A549 (cell line): ENCODE results near the gene RNFT1. TPM values are rescaled to one million over a fixed set of nuclear protein-coding genes. Genes with fewer than 3 reads are reported as not detected.

Experiments used
- ATAC-seq, 2 experiments: fragments of 200-7000 bp in 1 of 2; fragments of >200 bp in 1 of 2; cut with Nextera tagmentation in 1 of 2; cut with Tn5 transposase in 1 of 2; 3 replicates each; pipeline versions ENCODE4 v1.8.0 to v1.9.1; 2018 to 2020; ENCODE audit warnings: mild to moderate bottlenecking in 1 of 2, moderate library complexity in 1 of 2
- CTCF ChIA-PET: fragments of 300-600 bp; sonication (Branson Sonifier 250); formaldehyde crosslinking; extraction: SDS; loops from one replicate; lab custom pipeline; 2021; ENCODE audit warnings: antibody characterized with exemption, inconsistent platforms; lab: Yijun Ruan, JAX
- POLR2A ChIA-PET: fragments of 350-600 bp; formaldehyde crosslinking; extraction: SDS; loops from one replicate; lab custom pipeline; 2021; ENCODE audit warnings: antibody characterized with exemption, inconsistent platforms; lab: Yijun Ruan, JAX
- DNase-seq, 2 experiments: peaks; one replicate each; pipeline versions ENCODE4 v3.0.0 to v3.0.0-alpha.2; 2011 to 2016; ENCODE audit warnings: low read depth in 1 of 2, low spot score in 1 of 2
- FAIRE-seq: peaks from 2 replicates; lab custom pipeline; 2011; peaks lifted over from hg19 to GRCh38; lab: Jason Lieb, UNC
- H3K27ac ChIP-seq, 2 experiments: fragments of >200 bp; sonication (Bioruptor Twin); formaldehyde crosslinking; 3 replicates each; pipeline ENCODE4 v1.5.1; 2016 to 2017
- H3K4me1 ChIP-seq: fragments of >200 bp; sonication (Bioruptor Twin); formaldehyde crosslinking; 3 replicates; pipeline ENCODE4 v1.6.1; 2016
- H3K4me2 ChIP-seq: fragments of >200 bp; sonication (Bioruptor Twin); formaldehyde crosslinking; 3 replicates; pipeline ENCODE4 v1.6.1; 2016
- H3K4me3 ChIP-seq: fragments of >200 bp; sonication (Bioruptor Twin); formaldehyde crosslinking; 3 replicates; pipeline ENCODE4 v1.5.1; 2016
- H3K9me3 ChIP-seq: fragments of >200 bp; sonication (Bioruptor Twin); formaldehyde crosslinking; 3 replicates; pipeline ENCODE4 v1.6.1; 2016
- BCL3 ChIP-seq: fragments of >200 bp; sonication (Bioruptor Twin); formaldehyde crosslinking; IDR thresholded peaks from 3 replicates; pipeline ENCODE4 v1.6.1; 2016
- CEBPB ChIP-seq, 2 experiments: fragments of >200 bp in 1 of 2; sonication (Bioruptor Twin) in 1 of 2; formaldehyde crosslinking in 1 of 2; IDR thresholded peaks; 2 replicates each; pipeline ENCODE4 v1.6.1; 2012 to 2016
- CHD2 ChIP-seq: fragments of 150-350 bp; IDR thresholded peaks from 2 replicates; pipeline ENCODE4 v1.6.1; 2014; ENCODE audit warnings: low read length; ENCODE audit not compliant: partially characterized antibody
- CTCF ChIP-seq: fragments of >200 bp; sonication (Bioruptor Twin); formaldehyde crosslinking; IDR thresholded peaks from 3 replicates; pipeline ENCODE4 v1.5.1; 2016
- E2F6 ChIP-seq: IDR thresholded peaks from 2 replicates; pipeline ENCODE4 v1.6.1; 2012; ENCODE audit warnings: low read depth, borderline replicate concordance
- EHF ChIP-seq: fragments of 250-450 bp; sonication (Bioruptor Pico); IDR thresholded peaks from 2 replicates; pipeline ENCODE4 v1.5.0; 2020; ENCODE audit warnings: mild to moderate bottlenecking
- EHMT2 ChIP-seq: fragments of 200-600 bp; sonication (generic); IDR thresholded peaks from 2 replicates; pipeline ENCODE4 v1.6.1; 2016; ENCODE audit warnings: antibody characterized with exemption, low read depth, mild to moderate bottlenecking, moderate library complexity
- FOSB ChIP-seq: fragments of 250-450 bp; sonication (Bioruptor Pico); IDR thresholded peaks from 2 replicates; pipeline ENCODE4 v1.5.0; 2020; ENCODE audit warnings: mild to moderate bottlenecking, moderate library complexity
- FOSL2 ChIP-seq, 2 experiments: fragments of 450-650 bp in 1 of 2; fragments of >200 bp in 1 of 2; sonication (Bioruptor Twin) in 1 of 2; formaldehyde crosslinking; IDR thresholded peaks; 2 replicates each; pipeline versions ENCODE4 v1.5.0 to v1.6.1; 2016 to 2020; ENCODE audit warnings: mild to moderate bottlenecking in 1 of 2, moderate library complexity in 1 of 2
- GATA3 ChIP-seq: IDR thresholded peaks from 2 replicates; pipeline ENCODE4 v1.6.1; 2012; ENCODE audit warnings: borderline replicate concordance
- HES2 ChIP-seq: fragments of >200 bp; sonication (Bioruptor Twin); formaldehyde crosslinking; IDR thresholded peaks from 2 replicates; pipeline ENCODE4 v1.6.1; 2016
- HOXB13 ChIP-seq: fragments of 250-450 bp; sonication (Bioruptor Pico); IDR thresholded peaks from 2 replicates; pipeline ENCODE4 v1.5.0; 2020; ENCODE audit warnings: low read depth, mild to moderate bottlenecking, moderate library complexity
- JUNB ChIP-seq: fragments of >200 bp; sonication (Bioruptor Twin); formaldehyde crosslinking; IDR thresholded peaks from 2 replicates; pipeline ENCODE4 v1.6.1; 2016
- MAX ChIP-seq: IDR thresholded peaks from 2 replicates; pipeline ENCODE4 v1.6.1; 2012
- MAZ ChIP-seq: fragments of 150-350 bp; IDR thresholded peaks from 2 replicates; pipeline ENCODE4 v1.6.1; 2014; ENCODE audit warnings: antibody characterized with exemption, low read depth, low read length, borderline replicate concordance
- MYC ChIP-seq: IDR thresholded peaks from 2 replicates; pipeline ENCODE4 v1.6.1; 2012; ENCODE audit warnings: mild to moderate bottlenecking, inconsistent platforms, low read length, improper control_type of control experiment, borderline replicate concordance
- NR3C1 ChIP-seq: fragments of >200 bp; sonication (Bioruptor Twin); formaldehyde crosslinking; IDR thresholded peaks from 3 replicates; pipeline ENCODE4 v1.6.1; 2017
- PBX3 ChIP-seq: IDR thresholded peaks from 2 replicates; pipeline ENCODE4 v1.6.1; 2012
- RAD21 ChIP-seq, 2 experiments: fragments of >200 bp in 1 of 2; sonication (Bioruptor Twin) in 1 of 2; formaldehyde crosslinking in 1 of 2; IDR thresholded peaks in 1 of 2; conservative IDR thresholded peaks in 1 of 2; 2 replicates in 1 of 2; 3 replicates in 1 of 2; pipeline ENCODE4 v1.6.1; 2012 to 2018; ENCODE audit warnings: inconsistent platforms in 1 of 2
- RARB ChIP-seq: fragments of 250-450 bp; sonication (Bioruptor Pico); IDR thresholded peaks from 2 replicates; pipeline ENCODE4 v1.8.0; 2021; ENCODE audit warnings: mild to moderate bottlenecking, moderate library complexity
- RNF2 ChIP-seq: fragments of 200-600 bp; sonication (generic); IDR thresholded peaks from 2 replicates; pipeline ENCODE4 v1.6.1; 2016; ENCODE audit warnings: low read depth, mild to moderate bottlenecking, antibody characterized with exemption, moderate library complexity, borderline replicate concordance
- SMC3 ChIP-seq: fragments of >200 bp; sonication (Bioruptor Twin); formaldehyde crosslinking; IDR thresholded peaks from 3 replicates; pipeline ENCODE4 v1.6.1; 2018; ENCODE audit warnings: inconsistent platforms
- SREBF2 ChIP-seq: fragments of 450-650 bp; IDR thresholded peaks from 2 replicates; pipeline ENCODE4 v1.6.1; 2014; ENCODE audit warnings: mild to moderate bottlenecking, moderate library complexity
- TP53 ChIP-seq: fragments of 250-450 bp; sonication (Bioruptor Pico); IDR thresholded peaks from 2 replicates; pipeline ENCODE4 v1.5.0; 2021; ENCODE audit warnings: mild to moderate bottlenecking, moderate library complexity
- USF2 ChIP-seq: fragments of 450-650 bp; IDR thresholded peaks from 2 replicates; pipeline ENCODE4 v1.6.1; 2014; ENCODE audit warnings: antibody characterized with exemption
- ZNF302 ChIP-seq: fragments of 250-450 bp; sonication (Bioruptor Pico); IDR thresholded peaks from 2 replicates; pipeline ENCODE4 v1.9.0; 2021; ENCODE audit warnings: inconsistent platforms, mild to moderate bottlenecking, moderate library complexity
- ZSCAN20 ChIP-seq: fragments of 250-450 bp; sonication (Bioruptor Pico); IDR thresholded peaks from 2 replicates; pipeline ENCODE4 v1.8.0; 2022; ENCODE audit warnings: mild to moderate bottlenecking, moderate library complexity
- WGBS: methylation state at CpG from one replicate; pipeline ENCODE4 v1.1.6; 2017; ENCODE audit errors: missing lambda C conversion rate; 5-methylcytosine and 5-hydroxymethylcytosine counted together
- polyA plus RNA-seq, 4 experiments: library from polyadenylated mRNA; depleted of rRNA in 3 of 4; stranded (reverse); fragments of >200 nt; fragmentation: RNase III in 1 of 4; extraction: RNeasy Plus Mini Kit Qiagen cat#74134 plus additional on column Dnase treatment in 1 of 4; gene quantifications; 2 replicates in 3 of 4; 3 replicates in 1 of 4; pipeline ENCODE4 v1.2.3, GENCODE V29; 2011 to 2017

The RNFT1 gene
- polyA plus RNA-seq, 2 of the 4 experiments (the other 2 are of a cell fraction) = 16.2 to 29.9 TPM

- ChIA-PET CTCF (interaction anchor here (1.6 to 4.2 kb wide), 3 partner anchors 11 to 169 kb away, joined by 3 to 17 read pairs (median 3); no protein-coding TSS in a partner anchor), POLR2A (no interaction called here)
- DNase-seq (no peak), ATAC-seq (no peak), FAIRE-seq (no peak)
- TF ChIP-seq GATA3 (no peak), FOSB (CRISPR knock-in tag) (no peak), MAZ (no peak), RARB (CRISPR knock-in tag) (no peak), JUNB (no peak), CEBPB (IDR thresholded peaks at IDR 0.05) (no peak), SREBF2 (no peak), MYC (no peak), MAX (no peak), CHD2 (no peak), NR3C1 (no peak), HOXB13 (CRISPR knock-in tag) (no peak), EHMT2 (no peak), FOSL2 (IDR thresholded peaks at IDR 0.05) (no peak), FOSL2 (CRISPR knock-in tag; IDR thresholded peaks at IDR 0.05) (no peak), RNF2 (no peak), ZSCAN20 (CRISPR knock-in tag) (no peak), ZNF302 (CRISPR knock-in tag) (no peak), PBX3 (no peak), TP53 (CRISPR knock-in tag) (no peak), BCL3 (no peak)
- Histone ChIP-seq H3K4me1 (peaks cover 3% of the 10 kb centered on the region; the same call in 1 of the 3 replicates), H3K27ac (no peak overlapping the region), H3K9me3 (no peaks in the 10 kb centered on the region), H3K4me3 (no peak overlapping the region), H3K4me2 (no peak overlapping the region)
Observed at GRCh38 chr17:59916446-59916845, 48.1 kb downstream of the RNFT1 start.

GRCh38 chr17:59914274-59914854 is 50.2 kb downstream of the RNFT1 start:
- Histone ChIP-seq H3K4me3 (no peak overlapping the region), H3K4me2 (no peak overlapping the region), H3K27ac (no peak overlapping the region), H3K9me3 (no peaks in the 10 kb centered on the region), H3K4me1 (peaks cover 3% of the 10 kb centered on the region; the same call in 1 of the 3 replicates)
- POLR2A ChIA-PET = no interaction called here
- peak; percentile 56 for FAIRE-seq
- CTCF ChIA-PET = interaction anchor here (0.6 to 5.3 kb wide), 37 partner anchors 10 to 549 kb away, joined by 3 to 51 read pairs (median 5); partner anchors contain the start of gene RPS6KB1
- 79% methylated on average over 1 of the region's 1 CpG for WGBS
- no peak for TF ChIP-seq USF2
- peak; percentile 88 for TF ChIP-seq CTCF
- no peak for TF ChIP-seq BCL3
- no peak for TF ChIP-seq HES2
- peak; percentile 52 to 63 for TF ChIP-seq RAD21 (conservative IDR thresholded peaks at IDR 0.05 in 1 of 2, IDR thresholded peaks at IDR 0.05 in 1 of 2)
- peak; percentile 70 for TF ChIP-seq SMC3
- TF ChIP-seq EHF = no peak
- no peak for TF ChIP-seq FOSB (CRISPR knock-in tag)
- no peak for TF ChIP-seq RARB (CRISPR knock-in tag)
- TF ChIP-seq E2F6 = no peak
- TF ChIP-seq PBX3 = no peak
- DNase-seq = peak; percentile 52 to 78
- ATAC-seq = peak; percentile 62 to 81; a peak in 3 of 6 replicates
